Superior temporal gyrus (tissue), 1 donor: Measurements from ENCODE around the gene PRMT2.

Experiments
- DNase-seq: peaks from one replicate; pipeline ENCODE4 v3.0.0-alpha.2; 2016; ENCODE audit errors: extremely low spot score

The PRMT2 gene

DNA sequence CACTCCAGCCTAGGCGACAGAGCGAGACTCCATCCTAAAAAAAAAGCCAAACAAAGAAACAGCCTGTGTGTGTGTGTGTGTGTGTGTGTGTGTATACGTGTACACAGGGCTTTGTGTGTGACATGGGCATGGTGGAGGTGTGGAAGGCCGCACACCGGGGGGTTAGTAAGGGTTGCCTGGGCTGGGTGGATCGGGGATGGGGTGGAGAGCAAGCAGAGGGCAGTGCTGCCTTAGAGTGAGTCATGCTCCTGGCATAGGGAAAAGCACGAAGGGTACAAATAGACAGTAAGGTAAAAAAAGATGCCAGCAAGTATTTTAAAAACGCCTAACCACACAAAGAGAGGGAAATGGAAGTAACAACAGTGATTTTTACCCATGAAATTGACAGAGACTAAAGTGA, 6.2 kb downstream of the PRMT2 start:
- DNase-seq = no peak

DNA sequence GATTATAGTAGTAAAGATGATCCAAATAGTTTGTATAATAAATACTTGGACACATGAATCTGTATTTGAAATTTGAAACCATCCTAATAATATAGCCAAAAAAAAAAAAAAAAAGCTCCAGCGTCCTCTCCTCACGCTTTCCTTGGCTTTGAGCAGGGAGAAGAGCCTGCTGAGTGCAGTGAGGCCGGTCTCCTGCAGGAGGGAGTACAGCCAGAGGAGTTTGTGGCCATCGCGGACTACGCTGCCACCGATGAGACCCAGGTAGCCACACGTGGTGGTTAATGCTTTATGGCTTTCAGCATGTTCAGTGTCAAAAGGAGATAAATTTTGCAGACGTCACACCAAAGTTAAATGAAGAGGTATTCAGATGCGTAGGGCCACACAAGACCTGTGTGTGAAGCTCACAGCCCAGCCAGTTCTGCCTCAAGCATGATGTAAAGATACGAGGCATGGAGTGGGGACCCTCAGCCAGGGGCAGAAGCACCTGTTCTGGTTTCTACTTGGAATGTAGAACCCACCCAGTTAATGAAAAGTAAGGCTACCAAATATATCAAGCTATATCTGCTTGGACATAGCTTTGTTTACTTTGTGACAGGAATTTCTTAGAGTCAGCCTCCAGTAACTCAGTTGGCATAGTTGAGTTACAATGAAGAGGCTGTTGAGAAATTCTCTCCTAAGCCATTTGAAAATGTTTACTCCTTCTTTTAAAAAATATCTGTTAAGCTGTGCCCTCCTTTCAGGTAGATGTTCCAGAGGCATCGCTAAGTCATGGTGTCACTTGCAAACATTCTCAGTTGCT, 8.1 kb downstream of the PRMT2 start:
- no peak for DNase-seq

DNA sequence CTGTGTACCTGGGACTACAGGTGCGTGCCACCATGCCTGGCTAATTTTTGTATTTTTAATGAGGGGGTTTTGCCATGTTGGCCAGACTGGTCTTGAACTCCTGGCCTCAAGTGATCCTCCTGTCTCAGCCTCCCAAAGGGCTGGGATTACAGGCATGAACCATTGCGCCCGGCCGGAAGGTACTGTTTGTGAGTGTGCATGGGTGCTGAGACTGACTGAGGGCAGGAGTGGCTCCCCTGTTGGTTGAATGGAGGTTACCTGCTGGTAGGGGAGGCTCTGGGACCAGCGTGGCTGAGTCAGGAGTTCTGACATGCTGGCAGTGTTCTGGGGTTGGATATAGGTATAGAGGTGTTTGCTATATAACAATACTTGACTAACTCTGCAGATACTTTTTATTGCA, 10.4 kb downstream of the PRMT2 start:
- DNase-seq = no peak

DNA sequence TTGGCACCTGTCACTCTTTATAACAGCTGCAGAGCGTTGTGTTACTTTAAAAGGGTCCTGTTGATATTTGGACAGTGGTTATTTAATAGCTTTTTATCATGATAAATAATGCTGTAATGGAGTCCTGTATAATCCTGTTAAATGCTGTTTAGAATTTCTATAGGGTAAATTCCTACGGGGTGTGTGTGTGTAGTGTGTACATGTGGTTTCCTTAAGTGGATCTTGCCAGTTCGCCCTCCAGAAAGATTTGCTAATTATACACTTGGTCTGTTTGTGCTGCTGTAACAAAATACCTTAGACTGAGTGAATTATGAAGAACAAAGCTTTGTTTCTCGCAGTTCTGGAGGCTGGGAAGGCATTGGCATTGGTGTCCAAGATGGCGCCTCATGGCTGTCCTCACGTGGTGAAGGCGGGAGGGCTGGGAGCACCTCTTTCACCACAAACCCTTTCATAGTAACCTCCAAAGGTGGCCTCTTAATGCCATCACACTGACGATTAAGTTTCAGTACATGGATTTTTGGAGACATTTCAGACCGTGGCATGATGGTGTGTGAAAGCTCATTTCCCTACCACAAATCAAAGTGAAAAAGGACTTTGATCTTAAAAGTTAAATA, 11.2 kb downstream of the PRMT2 start:
- no peak for DNase-seq

DNA sequence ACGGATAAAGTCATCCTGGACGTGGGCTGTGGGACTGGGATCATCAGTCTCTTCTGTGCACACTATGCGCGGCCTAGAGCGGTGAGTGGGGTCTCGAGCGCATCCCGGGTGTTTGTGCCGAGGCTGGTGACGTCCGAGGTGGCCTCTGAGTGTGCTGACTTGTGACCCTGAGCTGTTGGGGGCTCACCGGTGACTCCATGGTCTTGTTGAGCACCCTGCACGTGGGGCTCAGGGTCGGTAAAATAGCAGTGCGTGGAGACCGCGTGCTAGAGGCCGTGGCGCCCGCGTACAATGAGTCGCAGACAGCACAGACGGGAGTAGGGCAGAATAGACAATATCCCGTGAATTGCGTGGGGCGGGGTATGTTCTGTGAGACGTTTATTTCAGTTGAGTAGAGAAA, 13.1 kb downstream of the PRMT2 start:
- DNase-seq = no peak

DNA sequence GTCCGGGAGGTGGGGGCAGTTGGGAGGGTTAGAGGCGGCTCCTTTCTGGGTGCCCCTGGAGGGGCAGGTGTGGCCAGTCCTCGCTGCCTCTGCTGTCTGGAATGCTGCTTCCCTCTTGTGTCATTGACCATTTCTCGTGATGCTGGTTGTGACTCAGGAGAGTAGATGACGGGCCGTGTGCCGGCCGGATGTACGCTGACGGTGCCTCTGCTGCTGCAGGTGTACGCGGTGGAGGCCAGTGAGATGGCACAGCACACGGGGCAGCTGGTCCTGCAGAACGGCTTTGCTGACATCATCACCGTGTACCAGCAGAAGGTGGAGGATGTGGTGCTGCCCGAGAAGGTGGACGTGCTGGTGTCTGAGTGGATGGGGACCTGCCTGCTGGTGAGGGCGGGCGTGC, 13.9 kb downstream of the PRMT2 start:
- DNase-seq = no peak

DNA sequence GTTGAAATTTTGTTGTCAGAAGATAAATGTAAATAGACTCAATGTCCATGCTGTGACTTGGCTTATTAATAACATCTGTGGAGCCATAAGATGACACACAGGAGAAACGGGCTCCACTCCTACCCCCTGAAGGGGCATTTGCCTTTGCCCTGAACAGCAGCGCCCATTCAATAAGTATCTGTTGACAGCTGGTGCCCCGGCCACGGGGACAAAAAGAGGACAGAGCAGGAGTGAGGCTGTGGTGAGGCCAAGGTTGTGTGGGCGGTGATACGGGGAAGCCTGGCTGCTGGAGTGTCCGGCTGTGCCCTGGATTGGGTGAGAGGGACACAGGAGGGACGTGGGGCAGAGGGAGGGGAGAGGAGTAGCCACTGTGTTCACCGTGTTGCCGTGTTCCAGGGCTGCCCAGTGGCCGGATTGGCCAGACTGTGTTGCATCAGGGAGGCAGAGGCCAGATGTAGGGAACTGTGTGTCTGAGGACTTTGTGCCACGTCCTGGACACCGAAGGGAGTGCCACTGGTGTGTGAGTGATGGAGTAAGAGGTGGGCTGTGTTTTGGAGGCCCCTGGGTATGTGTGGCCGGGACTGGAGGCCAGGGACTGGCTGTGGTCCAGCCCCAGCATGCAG, 15.1 kb downstream of the PRMT2 start:
- no peak for DNase-seq

DNA sequence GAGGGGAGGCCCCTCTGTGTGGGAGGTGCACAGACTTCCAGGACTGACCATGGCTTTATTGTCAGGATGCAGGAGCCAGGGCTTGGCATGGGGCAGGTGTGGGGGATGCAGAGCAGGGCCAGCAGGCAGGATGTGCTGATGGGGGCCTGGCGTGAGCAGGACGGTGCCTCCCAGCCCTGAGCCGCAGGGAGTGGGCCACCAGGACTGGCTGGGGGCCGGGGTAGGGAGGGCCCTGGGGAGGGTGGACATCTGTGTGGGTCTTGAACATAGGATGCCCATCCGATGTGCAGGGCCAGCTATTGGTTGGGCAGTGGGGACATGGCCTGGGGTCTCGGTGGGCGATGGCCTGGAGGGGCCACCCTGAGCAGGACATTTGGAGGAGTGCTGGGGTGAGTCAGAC, 15.6 kb downstream of the PRMT2 start:
- no peak for DNase-seq

DNA sequence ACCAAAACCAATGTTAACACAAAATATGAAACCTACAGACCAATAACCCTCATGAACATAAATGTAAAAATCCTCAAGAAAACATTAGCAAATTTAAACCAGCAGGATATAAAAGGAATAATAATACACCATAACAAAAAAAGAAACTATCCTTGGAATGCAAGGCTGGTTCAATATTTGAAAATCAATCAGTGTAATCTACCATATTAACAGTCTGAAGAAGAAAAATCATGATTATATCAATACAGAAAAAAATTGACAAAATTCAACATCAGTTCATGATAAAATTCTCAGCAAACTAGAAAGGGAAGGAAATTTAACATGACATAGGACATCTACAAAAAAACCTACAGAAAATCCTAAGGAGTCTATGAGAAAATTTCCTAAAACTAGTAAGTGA, 19.8 kb downstream of the PRMT2 start:
- DNase-seq = no peak

DNA sequence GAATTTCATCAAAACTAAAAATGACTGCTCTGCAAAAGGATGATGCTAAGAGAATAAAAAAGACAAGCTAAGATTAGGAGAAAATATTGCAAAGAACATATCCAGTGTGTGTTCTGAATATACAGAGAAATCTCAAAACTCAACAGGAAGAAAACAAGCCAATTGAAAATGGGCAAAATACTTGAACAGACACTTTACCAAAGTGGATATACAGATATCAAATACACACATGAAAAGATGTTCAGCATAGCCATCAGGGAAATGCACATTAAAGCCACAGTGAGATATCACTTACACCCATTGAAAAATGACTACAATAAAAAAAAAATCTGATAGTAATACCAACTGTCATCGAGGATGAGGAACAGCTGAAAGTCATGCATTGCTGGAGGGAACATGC, 21.3 kb downstream of the PRMT2 start:
- no peak for DNase-seq

DNA sequence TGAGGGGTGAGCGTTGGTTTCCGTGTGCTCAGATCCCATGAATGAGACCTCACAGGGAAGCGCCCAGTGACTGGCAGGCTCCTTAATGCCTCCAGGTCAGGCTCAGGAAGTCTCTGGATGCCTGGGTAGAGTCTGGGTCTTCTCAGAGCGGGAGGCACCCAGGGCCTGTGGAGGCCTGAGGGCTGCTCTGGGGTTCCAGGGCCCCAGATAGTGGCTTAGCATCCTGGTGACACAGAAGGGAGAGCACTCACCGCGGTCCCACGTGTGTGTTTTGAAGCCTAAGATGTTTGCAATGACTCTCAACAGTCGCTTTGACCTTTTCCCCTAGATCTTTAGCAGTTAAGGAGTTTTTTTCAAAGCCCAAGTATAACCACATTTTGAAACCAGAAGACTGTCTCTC, 25.0 kb downstream of the PRMT2 start:
- DNase-seq = no peak

DNA sequence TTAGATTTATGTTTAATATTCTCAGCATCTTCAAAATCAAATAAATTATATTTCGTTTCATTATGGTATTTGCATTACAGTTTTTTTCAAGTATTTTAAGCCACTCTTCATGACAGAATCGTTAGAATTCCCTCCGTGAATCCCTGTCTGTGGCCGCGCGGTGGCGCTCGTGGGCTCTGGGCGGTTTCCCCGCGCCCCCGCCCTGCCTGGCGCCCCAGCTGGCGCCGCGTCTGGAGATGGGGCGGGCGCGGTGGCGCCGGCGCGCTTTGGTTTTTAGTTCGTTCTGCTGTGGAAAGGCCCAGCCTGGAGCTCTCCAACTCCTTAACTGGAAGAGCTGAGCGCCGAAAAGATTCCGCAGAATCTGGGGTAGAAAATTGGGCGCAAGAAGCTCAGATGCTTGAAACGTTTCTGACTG, 25.7 kb downstream of the PRMT2 start:
- DNase-seq = peak; percentile 81

DNA sequence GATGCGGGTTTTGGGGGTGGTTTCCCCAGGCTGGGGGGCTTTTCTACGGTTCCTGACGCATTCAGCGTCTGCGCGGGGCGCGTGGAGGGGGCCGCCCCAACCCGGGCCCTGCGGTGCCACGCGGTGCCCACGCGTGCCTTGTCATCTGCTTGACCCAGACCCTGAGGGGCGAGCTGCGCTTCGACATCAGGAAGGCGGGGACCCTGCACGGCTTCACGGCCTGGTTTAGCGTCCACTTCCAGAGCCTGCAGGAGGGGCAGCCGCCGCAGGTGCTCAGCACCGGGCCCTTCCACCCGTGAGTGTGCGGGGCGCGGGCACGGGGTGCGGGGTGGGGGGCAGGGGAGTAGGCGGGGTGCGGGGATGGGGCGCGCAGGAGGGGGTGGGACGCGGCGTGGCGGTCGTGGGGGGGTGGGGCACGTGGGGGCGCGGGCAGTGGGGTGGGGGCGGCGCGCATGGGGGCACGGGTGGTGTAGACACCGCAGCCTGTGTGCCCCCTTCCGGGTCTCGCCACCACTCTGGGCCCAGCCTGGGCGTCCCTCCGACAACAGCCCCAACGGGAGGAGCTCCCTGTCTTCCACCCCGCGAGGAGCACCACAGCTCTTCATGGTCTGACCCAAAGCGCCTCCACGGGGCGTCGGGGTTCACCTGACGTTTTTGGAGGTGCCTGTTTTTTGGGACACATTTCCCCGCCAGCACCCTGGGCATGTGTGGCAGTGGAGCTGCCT, 26.3 kb downstream of the PRMT2 start:
- no peak for DNase-seq

DNA sequence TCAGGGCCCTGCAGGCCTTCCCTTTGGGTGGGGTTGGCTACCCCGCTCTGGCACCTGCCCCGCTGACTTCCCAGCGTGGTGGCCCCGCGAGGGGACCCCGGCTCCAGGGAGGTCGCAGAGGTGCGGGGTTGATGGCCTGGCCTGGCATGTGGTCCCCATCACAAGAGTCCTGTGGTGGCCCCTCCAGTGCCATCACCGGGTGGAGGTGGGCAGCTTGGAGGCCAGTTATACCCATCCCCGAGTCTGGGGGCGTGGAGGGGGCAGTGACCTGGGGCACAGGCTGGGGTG, 26.8 kb downstream of the PRMT2 start:
- no peak for DNase-seq

DNA sequence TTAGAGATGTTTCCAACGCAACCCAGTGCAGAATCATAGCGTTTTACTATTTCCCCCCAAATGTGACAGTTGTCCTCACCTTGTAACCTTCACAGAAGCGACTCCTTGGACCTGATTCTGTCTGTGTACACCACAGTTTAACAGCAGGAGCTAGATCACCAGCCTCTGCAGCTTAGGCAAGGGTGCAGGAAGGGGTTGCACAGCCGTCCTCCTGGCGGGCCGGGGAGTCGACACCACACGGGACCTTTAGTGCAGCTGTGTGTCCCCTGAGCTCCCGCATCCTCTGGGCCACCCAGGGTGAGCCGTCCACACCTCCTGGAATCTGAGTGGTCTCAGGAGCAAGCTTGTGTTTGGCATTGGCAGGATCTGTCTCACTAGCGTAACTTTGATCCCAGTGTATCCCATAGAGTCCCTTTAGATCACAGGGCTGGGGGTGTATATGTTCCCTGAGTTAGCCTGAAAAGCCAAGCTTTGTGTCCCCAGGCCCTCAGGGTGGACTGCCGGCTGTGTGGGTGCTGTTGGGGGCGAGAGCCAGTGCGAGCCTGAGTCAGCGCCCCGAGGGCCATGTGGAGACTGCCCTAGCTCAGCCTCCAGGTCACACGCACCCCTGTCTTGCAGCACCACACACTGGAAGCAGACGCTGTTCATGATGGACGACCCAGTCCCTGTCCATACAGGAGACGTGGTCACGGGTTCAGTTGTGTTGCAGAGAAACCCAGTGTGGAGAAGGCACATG, 27.5 kb downstream of the PRMT2 start:
- DNase-seq = no peak

DNA sequence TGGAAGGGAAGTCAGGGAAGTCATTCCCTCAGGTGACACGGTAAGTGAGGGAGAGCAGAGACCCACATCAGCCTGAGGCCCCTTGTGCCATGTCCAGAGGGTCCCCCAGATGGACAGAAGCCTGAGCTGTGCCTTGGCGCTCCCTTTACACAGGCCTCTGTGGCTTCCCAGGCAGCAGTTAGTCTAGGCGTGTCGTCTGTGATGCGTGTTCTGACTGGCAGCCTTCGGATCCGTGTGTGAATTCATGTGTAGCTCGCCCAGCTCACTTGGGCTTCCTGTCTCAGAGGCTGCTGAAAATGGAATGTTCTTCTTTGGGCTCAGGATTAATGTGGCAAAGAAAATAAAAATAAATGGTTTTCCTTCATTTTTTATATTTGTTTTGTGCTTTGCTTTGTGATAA, 28.3 kb downstream of the PRMT2 start:
- DNase-seq = no peak

DNA sequence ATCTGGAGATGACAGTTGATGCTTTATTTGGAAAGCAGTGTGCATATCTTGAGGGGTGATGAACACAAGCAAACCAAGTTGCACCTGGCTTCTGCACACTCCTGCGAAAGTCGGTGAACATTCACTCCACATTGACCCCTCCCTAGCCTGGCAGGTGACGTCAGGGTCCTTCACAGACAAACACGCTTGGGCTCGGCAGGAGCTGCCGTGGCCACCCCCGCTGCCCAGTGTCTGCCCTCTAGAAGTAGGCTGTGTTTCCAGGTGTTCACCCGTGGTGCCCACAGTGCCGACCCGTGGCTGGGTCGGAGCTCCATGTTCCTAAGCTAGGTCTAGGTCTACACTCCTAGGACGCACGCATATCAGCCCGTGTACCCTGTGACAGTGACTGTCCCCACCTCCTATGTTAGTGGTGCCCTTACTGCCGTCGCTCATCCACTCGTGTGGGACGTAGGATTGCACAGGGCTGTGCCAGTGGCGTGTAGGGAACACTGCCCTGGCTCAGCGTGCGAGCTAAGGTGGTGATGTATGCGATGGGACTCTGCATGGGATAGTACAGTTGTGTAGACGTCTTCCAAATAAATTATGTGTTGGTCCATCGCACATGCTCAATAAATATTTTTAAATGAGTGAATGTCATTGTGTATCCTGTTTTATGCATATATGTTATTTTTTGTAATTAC, 29.0 kb downstream of the PRMT2 start:
- DNase-seq = no peak

DNA sequence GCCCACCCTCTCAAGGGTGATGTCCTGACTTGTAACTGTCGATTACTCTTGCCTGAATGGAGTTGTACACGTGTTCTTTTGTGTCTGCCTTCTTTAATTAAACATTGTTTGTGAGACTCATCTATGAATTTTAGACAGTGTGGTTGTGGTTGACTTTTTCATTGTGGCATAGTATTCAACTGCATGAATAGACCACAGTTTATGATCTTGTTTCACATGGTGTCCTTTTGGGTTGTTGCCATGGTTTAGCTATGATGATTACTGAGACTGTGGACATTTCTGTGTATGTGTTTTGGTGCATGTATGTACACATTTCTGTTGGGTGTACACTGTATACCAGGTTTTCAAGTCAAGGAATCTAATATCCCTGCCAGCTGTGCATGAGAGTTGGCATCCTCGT, 30.1 kb downstream of the PRMT2 start:
- no peak for DNase-seq

DNA sequence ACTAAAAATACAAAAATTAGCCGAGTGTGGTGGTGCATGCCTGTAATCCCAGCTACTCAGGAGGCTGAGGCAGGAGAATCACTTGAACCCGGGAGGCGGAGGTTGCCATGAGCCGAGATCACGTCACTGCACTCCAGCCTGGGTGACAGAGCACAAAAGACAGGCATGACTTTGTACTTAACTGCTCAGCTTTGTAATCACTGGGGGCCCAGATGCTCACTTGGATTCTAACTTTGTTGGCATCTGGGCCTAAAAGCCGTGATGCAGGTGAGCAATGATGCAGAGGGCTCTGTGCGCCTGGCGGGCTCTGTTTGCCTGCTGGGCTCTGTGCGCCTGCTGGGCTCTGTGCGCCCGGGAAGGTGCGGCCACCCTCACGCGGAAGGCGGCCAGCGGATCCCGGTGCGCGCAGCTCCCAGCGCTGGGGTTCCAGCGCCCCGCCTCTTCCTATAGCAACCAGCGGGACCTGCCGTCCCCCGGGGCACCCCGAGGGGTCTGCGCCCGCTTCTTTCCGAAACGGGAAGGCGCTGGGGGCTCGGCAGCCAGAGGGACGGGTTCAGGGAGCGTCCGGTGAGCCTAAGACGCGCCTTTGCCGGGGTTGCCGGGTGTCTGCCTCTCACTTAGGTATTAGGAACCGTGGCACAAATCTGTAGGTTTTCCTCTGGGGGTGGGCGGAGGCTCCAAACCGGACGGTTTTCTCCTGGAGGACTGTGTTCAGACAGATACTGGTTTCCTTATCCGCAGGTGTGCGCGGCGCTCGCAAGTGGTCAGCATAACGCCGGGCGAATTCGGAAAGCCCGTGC, 31.7 kb downstream of the PRMT2 start:
- DNase-seq = no peak

DNA sequence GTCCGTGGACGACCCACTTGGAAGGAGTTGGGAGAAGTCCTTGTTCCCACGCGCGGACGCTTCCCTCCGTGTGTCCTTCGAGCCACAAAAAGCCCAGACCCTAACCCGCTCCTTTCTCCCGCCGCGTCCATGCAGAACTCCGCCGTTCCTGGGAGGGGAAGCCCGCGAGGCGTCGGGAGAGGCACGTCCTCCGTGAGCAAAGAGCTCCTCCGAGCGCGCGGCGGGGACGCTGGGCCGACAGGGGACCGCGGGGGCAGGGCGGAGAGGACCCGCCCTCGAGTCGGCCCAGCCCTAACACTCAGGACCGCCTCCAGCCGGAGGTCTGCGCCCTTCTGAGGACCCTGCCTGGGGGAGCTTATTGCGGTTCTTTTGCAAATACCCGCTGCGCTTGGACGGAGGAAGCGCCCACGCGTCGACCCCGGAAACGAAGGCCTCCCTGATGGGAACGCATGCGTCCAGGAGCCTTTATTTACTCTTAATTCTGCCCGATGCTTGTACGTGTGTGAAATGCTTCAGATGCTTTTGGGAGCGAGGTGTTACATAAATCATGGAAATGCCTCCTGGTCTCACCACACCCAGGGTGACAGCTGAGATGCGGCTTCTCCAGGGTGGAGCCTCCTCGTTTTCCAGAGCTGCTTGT, 32.4 kb downstream of the PRMT2 start:
- DNase-seq = peak; percentile 14
